HEK293 (cell line): ENCODE results near the gene BMP2.

Experiments used
- PATZ1 ChIP-seq: fragments of 450-650 bp; formaldehyde crosslinking; IDR thresholded peaks from 2 replicates; pipeline ENCODE4 v1.5.1; 2016; ENCODE audit warnings: missing biosample characterization, missing genetic modification characterization
- RBAK ChIP-seq: fragments of 450-650 bp; formaldehyde crosslinking; IDR thresholded peaks from 2 replicates; pipeline ENCODE4 v1.5.1; 2016; ENCODE audit warnings: missing biosample characterization, missing genetic modification characterization
- TCF7L2 ChIP-seq: IDR thresholded peaks from 2 replicates; pipeline ENCODE4 v1.6.1; 2011; ENCODE audit warnings: low read depth, mild to moderate bottlenecking, inconsistent platforms, low read length, moderate library complexity, borderline replicate concordance
- ZNF133 ChIP-seq: fragments of 450-650 bp; formaldehyde crosslinking; IDR thresholded peaks from 2 replicates; pipeline ENCODE4 v1.5.1; 2016; ENCODE audit warnings: missing biosample characterization, missing genetic modification characterization
- ZNF23 ChIP-seq: fragments of 450-650 bp; formaldehyde crosslinking; IDR thresholded peaks from 2 replicates; pipeline ENCODE4 v1.5.1; 2016; ENCODE audit warnings: missing biosample characterization, missing genetic modification characterization, borderline replicate concordance
- TF ChIP-seq, protein P1 (sequence below): fragments of 450-650 bp; formaldehyde crosslinking; IDR thresholded peaks from 2 replicates; pipeline ENCODE4 v1.5.1; 2016; ENCODE audit warnings: missing biosample characterization, missing genetic modification characterization
- TF ChIP-seq, protein P2 (sequence below): fragments of 450-650 bp; formaldehyde crosslinking; IDR thresholded peaks from 2 replicates; pipeline ENCODE4 v1.5.1; 2016; ENCODE audit warnings: missing biosample characterization, missing genetic modification characterization
- TF ChIP-seq, protein P3 (sequence below): fragments of 450-650 bp; formaldehyde crosslinking; IDR thresholded peaks from 2 replicates; pipeline ENCODE4 v1.5.1; 2016; ENCODE audit warnings: missing biosample characterization, missing genetic modification characterization

DNA sequence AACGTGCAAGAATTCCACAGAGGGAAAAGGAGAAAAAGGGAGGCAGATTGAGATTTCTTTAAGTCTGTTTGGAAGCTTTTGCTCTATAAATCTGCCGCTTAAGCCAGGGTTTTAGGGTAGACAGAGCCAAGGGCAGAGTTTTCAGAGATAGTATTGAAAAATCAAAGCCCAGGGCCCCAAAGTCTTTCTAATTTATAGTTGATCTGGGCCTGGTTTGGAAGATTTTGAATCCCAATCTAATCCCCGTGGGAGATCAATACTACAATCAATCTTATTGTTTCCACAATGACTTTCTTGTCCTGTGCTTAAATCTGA, 3.3 kb downstream of the BMP2 start:
- no peak for TF ChIP-seq ZNF23
- no peak for TF ChIP-seq ZNF133 (tag by site-specific recombination)
- TF ChIP-seq, protein P1, sequence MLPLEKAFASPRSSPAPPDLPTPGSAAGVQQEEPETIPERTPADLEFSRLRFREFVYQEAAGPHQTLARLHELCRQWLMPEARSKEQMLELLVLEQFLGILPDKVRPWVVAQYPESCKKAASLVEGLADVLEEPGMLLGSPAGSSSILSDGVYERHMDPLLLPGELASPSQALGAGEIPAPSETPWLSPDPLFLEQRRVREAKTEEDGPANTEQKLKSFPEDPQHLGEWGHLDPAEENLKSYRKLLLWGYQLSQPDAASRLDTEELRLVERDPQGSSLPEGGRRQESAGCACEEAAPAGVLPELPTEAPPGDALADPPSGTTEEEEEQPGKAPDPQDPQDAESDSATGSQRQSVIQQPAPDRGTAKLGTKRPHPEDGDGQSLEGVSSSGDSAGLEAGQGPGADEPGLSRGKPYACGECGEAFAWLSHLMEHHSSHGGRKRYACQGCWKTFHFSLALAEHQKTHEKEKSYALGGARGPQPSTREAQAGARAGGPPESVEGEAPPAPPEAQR (tag by site-specific recombination), result no peak
- TF ChIP-seq, protein P2, sequence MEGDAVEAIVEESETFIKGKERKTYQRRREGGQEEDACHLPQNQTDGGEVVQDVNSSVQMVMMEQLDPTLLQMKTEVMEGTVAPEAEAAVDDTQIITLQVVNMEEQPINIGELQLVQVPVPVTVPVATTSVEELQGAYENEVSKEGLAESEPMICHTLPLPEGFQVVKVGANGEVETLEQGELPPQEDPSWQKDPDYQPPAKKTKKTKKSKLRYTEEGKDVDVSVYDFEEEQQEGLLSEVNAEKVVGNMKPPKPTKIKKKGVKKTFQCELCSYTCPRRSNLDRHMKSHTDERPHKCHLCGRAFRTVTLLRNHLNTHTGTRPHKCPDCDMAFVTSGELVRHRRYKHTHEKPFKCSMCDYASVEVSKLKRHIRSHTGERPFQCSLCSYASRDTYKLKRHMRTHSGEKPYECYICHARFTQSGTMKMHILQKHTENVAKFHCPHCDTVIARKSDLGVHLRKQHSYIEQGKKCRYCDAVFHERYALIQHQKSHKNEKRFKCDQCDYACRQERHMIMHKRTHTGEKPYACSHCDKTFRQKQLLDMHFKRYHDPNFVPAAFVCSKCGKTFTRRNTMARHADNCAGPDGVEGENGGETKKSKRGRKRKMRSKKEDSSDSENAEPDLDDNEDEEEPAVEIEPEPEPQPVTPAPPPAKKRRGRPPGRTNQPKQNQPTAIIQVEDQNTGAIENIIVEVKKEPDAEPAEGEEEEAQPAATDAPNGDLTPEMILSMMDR (tag by site-specific recombination), result no peak
- TF ChIP-seq TCF7L2, result no peak
- no peak for TF ChIP-seq PATZ1 (tag by site-specific recombination)
- TF ChIP-seq, protein P3, sequence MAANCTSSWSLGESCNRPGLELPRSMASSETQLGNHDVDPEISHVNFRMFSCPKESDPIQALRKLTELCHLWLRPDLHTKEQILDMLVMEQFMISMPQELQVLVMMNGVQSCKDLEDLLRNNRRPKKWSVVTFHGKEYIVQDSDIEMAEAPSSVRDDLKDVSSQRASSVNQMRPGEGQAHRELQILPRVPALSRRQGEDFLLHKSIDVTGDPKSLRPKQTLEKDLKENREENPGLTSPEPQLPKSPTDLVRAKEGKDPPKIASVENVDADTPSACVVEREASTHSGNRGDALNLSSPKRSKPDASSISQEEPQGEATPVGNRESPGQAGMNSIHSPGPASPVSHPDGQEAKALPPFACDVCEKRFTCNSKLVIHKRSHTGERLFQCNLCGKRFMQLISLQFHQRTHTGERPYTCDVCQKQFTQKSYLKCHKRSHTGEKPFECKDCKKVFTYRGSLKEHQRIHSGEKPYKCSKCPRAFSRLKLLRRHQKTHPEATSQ (tag by site-specific recombination), result no peak
- TF ChIP-seq RBAK (tag by site-specific recombination), result no peak
